ENCODE measurements around the gene FAM72C.
A peak's percentile ranks its signal among the peaks of the same experiment; 100 is the strongest.
"Not testable (repeated sequence)": the region's sequence is repeated elsewhere in the genome, so short reads cannot be mapped to it uniquely, and the experiment has no call there.

Gene FAM72C

DNA sequence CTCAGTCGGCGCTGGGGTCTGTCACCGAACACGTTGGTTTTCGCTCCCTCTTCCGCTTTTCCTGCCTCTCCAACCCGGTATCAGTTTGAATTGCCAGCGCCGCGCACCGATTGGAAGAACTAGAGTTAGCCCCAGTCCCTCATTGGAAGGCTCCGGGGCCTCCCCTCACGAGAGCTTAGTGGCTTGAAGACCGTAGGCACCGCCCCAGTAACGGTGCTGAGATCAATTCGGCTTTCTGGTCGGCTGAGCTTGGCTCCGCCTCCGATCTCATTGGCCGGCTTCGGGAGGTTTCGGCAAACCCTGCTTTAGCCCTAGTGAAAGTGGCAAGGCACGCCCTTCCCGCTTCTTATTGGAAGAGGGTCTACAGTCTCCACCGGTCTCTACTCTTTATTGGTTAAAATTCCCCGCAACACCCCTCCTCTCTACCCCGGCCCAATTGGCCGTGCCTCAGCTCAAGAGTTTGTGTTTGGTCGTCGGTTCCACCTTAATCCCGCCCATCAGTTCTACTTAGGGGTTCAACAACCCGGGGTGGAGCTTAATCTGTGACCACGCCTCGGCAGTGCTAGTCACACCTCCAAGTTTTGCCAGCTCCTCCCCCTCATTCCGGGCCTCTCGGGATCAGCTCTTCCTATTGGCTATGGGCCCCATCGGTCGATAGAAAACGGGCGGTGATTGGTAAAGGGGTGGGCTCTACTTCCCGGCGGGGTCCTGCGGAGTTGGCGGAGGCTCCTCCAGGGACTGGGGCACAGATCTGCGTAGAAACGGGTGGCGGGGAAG is at the start of gene FAM72C:
Gene FAM72C, minus strand, starts transcription at position 63 of the 777 bp plus-strand sequence. CDS start 845 bp downstream, outside the sequence.
- not testable (repeated sequence) for DNase-seq

DNA sequence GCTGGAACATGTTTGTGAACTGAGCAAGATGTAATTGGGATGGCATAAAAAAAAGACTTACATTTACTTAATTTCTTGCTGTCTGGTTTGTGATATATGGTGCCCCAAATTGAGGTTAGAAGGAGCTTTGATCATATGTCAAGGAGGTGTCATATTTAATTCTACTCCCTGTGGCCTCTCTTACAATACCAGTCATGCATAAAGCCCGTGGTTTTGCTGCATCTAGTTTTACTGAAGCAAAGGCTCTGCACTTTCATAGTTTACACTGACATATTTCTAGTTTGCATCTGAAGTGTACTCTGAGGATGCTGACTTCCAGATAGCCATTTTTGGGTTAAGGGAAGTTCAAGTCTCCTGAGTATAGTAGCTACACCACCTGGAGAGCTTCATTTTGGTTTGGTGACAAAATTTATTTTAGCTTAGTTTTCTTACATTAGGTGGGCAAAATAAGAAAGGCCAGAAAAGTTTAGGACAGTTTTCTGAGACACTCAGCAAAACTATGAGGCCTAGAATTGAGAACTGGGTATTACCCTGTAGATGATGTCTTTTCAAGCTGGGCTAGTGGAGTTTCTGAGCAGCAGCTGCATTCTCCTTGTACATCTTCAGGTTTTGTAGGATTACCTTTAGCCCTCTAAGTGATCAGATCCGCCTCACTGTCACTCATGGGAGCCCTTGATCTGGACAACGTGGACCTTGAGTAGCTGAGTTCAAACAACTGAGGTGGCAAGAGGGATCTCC is 48.4 kb upstream of the FAM72C start:
- not testable (repeated sequence) for DNase-seq

DNA sequence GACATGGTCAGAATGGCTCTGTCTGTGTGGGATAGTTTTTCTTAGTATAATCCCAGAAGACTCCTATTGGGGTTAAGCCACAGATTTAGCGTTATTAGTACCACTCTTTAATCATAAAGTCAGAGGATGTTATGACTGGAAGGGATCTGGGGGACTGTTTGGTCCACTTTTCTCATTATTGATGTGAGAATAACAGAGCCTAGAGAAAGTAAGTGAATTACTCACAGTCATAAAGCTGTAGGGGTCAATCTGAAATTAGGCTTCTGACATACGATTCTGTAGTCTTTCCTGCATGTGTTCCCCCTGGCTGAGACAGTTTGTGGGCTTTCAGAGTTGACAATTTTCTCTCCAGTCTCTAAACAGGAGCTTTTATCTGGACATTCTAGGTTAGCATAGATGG is 47.3 kb upstream of the FAM72C start:
- DNase-seq, result not testable (repeated sequence)

DNA sequence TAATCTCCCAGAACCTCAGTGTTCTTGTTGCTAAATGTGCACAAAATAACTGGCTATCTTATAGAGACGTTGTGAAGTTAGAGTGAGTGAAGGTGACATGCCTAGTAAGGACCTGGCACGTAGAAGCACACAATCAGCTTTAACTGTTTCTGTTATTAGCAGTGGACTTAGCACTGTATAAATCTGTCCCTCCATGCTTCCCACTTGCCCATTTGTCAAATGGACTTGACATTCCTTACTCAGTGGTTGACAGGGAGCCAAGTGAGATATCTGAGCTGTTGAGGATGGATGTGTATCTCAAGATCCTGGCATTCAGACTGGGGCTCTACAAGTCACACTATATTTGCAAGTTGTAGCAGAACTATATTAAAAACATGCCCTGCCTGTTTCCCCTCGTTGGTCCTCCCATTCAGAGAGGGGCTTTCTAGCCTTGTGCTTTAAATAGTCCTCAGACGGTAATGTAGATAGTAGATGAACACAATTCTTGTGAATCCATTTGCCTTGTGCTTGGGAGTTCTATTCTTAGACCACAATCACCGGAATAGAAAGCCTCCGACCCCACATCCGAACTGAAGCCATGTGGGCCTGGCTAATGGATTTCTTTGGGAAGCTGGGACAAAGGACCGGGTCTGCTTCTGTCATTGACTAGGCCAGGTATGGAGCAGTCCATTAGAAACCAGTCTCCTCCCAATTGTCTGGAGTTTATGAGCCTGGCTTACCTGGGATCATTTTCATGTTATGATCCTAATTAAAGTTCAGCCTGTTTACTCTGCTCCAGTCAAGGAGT is 43.6 kb upstream of the FAM72C start:
- not testable (repeated sequence) for DNase-seq

DNA sequence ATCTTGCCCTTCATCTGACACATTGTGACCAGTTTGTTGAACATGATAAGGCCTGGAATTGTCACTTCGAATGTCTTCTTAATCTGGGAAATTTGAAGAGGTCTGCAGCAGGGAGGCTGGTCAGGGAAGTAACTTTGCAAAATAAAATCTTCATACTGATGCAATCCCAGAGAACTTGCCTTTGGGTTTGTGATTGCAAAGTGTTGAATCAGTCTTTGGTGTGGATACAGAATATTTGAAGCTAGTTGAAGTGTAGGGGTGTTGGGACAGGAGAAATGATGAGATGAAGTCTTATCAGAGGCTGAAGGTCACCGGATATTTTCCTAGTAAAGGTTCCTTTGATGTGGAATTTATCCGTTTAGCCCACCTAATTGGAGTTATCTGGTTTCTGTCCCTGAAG is 42.7 kb upstream of the FAM72C start:
- DNase-seq, result not testable (repeated sequence)

DNA sequence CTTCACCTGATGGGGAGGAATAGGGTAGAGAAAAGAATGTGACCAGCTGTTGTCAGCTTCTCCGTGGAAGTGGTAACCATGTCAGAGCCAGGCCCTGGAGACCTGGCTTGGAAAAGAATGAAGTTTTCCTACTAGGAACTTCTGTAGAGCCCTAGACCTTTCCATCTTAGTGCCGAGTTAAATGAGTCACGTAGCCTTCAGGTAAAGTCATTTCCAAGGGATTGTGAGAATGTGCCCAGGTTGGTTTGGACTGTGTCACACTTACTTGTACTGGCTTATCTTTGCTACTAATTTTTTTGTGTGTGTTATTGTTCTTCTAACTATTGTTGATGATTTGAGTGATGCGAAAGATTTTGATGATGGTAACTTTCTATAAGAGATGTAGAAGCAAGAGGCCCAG is 42.3 kb upstream of the FAM72C start:
- DNase-seq, result not testable (repeated sequence)

DNA sequence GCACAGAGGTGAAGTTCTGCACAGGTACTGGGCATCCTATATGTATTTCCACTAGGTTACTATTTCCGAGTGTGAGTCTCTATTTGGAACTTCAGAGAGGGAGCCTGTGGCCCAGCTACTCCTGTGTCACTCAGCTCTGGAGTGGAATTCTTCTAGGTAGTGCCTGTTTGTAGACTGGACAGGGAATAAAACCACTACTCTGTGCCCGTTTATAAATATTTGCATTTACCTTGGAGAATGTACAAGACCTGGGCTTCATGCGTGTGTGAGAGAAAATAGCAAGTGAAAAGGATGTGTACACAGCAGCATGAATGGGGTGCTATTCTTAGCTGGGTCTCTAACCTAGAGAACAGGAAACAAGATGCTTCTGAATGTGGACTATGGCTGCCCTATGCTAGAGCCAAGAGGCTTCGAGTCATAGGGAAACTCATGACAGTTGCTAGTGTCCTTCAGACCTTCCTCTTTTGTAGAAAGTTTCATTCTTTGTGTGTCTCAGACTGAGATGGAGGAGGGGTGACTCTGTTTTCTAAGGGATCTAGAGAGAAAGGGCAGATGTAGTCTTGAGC is 40.5 kb upstream of the FAM72C start:
- DNase-seq, result not testable (repeated sequence)

DNA sequence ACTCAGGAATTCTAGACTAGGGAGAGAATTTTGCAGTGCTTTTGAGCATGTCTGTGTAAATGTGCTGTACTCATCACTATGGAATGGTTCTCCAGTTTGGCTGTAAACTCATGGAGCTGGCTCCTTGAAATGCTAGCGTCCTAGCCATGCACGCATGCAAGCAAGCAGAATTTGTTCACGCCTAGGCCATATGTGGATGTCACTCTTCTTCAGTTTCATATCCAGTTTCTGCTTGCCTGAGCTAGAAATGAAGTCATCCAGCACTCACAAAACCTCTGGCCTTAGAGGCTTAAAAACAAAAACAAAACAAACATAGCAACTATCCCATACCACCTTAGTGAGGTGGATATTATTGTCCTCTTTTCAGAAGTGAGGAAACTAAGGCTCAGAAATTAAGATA is 37.6 kb upstream of the FAM72C start:
- DNase-seq, result not testable (repeated sequence)

DNA sequence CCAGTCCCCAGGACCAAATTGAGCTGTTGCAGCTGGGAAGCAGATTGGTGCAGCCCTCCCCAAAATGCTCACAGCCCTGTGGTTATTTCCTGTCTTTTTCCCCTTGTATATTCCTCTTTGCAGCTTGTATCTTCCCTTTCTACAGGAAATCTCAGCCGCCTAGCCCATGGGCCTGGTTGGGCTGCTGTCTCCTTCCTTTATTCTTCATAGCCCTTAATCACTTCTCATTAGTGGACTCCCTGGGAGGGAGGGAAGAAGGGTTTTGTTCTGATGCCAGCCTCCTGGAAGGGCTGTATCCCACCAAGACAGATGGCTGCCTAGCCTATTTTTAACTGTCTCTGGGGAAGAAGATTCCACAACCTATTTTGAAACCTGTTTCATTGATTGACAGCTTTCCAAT is 32.5 kb upstream of the FAM72C start:
- not testable (repeated sequence) for DNase-seq

DNA sequence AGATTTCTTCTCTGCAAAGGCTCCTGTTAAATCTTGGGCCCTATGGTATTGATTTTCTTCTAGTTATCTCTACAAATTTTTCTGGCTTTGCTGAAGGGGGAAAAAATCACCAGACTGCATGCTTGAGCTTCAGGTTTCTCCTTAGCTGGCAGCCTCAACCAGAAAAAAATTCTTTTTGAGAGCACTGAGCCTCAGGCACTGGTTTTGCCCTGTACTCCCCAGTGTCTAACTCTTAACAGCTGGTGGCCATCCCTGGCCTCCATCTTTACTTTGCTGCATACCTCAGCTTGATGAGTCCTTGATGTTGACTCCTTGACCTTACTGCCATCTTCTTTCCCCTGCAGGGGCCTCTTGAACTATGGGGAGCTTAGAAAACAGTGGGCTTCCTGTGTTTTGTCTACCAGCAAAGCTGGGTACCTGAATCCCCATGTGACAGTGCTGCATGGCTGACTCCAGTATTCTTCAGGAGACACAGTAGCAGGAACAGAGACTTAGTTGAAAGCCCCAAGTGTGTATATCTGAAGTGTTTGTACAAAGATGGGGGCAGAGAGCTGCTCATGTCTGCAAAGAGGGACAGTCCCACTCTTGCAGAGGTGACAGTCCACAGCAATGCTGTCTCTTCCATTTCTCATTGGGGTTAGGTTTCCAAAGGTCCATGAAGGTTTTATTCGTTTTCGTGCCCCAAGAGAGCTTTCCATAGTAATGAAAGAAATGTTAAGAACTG is 31.7 kb upstream of the FAM72C start:
- not testable (repeated sequence) for DNase-seq

DNA sequence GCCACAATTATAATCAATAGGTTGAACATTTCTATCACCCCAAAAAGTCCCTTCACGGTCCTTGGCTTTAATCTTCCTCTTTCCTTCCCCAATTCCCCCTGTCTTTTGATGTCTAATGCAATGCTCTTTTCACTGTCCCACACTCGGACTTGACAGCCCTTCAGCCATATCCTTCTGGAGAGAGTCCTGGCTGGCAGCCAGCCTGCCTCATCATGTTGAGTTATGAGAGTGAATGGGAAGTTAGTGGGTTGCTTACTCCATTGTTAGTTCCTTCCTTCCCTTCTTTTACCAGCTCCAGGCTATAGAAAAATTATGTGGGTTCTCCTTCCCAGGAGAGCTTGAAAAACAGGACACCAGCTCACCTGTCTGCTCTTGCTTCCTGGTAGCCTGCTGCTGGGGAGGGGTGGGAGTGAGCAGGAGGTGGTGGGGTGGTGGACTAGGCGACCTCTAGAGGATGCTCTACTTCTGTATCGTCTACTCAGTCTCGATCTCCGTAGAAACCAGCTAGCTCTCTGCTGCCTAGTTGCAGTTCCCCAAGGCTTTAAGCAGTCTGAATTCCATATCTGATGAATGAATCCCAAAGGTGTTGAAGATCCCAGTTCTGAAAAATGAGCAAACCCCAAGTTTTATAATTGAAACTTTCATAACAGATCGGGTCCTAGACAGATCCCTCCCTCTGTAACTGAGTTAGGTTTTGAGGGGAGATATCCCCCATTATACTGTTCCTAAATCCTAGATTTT is 30.5 kb upstream of the FAM72C start:
- DNase-seq, result peak; percentile 0

DNA sequence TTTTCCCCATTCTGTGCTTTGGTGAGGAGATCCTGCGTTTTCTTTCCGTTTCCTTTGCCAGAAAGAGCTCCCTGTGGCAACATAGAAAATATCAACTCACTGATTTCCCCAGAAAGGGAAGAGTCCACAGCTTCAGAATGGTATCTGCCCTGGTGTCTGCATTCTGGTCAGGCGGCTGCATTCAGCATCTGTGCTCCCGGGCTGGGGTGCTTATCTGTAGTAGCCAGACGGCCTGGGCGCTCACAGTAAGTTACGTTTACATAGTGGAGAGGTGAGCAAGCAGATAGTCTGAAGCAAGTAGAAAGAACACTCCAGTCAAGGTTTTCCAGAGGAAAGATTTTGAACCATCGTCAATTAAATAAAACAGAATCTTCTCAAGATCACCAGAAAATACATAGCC is 29.3 kb upstream of the FAM72C start:
- DNase-seq, result not testable (repeated sequence)

DNA sequence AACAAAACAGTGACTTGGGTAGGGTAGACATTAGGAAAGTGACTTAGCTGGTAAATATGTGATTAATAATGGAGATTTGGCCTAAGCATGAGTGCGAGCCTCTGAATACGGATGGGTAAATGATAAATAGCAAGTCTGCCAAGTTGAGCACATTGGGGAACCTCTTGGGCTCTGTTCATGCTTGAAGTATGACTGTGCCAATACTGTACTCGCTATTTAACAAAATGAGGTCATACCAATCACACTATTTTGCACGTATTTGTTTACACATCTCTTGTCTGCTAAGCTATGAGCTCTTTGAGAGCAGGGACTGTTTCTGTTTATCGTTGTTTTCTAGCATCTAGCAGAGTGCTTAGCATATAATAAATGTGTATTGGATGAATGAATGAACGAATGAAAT is 24.2 kb upstream of the FAM72C start:
- DNase-seq, result not testable (repeated sequence)

DNA sequence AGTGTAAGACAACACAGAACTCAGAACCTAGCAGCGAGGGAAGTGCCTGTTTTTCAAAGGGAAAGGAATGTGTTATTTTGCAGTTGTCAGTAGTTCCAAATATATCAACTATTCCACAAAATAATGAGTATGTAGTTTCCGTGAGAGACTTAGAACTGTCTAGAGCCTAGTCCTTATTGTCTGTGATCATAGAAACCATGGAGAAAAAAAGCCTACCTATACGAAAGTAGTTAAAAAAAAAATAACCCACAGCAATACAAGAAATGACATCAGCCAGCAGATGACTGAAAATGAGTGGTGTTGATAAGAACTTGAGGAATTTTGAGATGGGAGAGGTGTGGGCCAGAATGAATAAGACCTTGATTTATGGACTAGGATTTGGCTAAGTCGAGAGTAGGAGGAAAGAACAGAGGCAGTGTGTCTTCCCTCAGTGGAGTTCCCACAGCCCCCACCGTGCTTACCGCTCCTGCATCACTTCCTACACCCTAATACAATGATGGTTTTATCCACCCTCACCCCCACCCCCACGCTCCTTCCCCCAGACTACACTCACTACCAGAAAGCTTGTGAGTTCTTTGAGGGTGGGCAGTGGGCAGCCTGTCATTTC is 21.6 kb upstream of the FAM72C start:
- DNase-seq, result not testable (repeated sequence)

DNA sequence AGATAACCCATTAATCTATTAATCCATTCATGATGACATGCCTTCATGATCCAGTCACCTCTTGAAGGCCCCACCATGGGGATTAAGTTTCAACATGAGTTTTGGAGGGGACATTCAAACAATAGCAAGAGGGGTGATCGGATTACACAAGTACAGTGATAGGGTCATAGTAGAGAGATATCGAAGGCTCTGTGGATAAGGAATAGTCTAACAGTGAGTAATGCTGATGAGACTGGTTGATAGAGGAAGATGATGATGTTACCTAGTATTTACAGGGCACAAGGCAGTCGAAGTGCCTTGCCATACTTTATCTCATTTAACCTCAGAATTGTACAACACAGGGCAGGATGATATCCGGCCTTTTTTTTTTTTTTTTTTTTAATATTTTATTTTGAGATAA is 18.9 kb upstream of the FAM72C start:
- not testable (repeated sequence) for DNase-seq

DNA sequence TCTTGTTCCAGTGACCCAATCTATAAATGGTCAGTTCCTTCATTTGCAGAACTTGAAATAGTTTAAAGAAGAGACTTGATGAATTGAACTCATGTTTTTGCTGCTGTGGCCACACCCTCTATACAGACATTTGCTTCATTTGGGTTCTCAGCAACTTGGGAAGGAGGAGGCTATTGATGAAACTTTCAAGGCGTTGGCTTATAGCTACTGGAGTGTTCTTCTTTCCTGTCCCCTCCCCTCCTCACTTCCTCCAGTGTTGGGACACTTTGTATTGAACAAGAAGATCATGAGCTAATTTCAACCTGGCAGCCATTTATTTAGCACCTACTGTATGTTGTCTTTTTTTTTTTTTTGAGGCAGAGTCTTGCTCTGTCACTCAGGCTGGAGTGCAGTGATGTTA is 17.9 kb upstream of the FAM72C start:
- not testable (repeated sequence) for DNase-seq

DNA sequence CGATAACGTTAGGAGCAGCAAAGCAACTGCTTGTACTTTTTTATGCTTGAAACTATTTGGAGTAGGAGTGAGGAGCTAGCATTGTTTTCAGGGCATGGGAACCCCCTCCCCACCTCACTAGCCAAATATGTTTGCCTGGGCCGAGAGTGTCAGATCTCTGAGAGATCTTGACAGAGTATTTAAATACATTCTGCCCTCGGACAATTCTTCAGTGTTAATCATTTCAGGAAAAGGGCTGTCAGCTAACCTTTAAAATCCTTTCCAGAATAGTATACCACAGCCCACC is 17.6 kb upstream of the FAM72C start:
- DNase-seq, result not testable (repeated sequence)

DNA sequence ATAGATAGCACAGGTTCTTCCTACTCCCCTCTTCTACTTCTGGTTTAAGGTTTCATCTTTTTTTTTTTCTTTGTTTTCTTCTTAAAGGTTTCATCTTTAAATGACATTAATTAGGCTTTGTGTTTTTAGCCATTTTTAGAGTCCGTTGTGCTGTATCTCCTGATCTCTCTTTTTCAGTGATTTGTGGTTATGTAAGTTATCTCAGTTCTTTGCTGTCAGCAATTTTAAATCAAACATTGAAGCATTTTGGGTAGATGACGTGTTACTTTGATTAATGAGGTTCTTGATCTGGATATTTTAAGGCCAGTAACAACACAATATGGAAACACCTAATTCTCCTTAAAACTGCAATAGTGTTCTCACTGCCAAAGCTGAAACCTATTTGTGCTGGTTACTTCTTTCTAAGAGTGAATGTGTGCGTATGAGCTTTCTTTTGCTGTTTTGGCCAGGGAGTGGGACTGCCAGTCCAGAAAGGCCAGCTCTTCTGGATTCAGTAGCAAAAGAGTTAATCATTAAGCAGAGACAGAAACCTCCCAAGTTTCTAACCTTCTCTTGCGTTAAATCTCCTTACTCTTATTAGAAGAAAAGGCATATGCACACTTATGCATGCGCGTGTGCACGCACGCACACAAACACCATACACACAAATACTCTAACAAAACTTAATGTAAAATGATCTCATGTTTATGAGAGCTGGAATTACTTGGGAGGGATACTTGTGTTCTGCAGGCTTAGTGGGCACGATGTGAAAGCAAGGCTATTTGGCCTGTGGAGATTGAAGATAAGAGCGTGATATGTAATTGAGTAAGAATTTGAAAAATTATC is 17.0 kb upstream of the FAM72C start:
- DNase-seq, result not testable (repeated sequence)

DNA sequence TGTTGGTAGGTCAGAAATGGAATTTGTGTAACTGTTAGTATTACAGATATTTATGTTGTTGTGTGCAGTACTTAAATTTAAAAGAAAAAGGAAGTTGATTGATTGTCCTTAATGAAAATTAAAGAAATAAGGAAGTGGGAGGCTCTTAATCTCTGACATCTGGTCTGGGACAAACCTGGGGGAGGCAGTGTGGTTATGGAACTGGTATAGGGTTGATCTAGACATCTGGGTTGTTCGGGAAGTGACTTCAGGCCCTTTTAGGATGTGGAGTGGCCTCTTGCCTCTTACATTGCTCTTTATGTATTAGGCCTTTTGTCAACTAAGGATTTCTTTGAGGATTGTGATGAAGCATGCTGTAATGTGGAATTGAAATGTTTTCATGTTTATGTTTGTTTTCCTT is 16.1 kb upstream of the FAM72C start:
- not testable (repeated sequence) for DNase-seq

Data from suppressor macrophage treated with lipopolysaccharide for 4 hours (primary cell).